ENCODE results near the gene USP34. TPM values are rescaled to one million over a fixed set of nuclear protein-coding genes. Genes with fewer than 3 reads are reported as not detected.
A peak's percentile ranks its signal among the peaks of the same experiment; 100 is the strongest.

The USP34 gene
- total RNA-seq, 6 experiments from 2014 or later: 33.3 to 57.1 (median 41.5) TPM

GRCh38 chr2:61268249-61268648, 202.6 kb downstream of the USP34 start:
- DNase-seq (no peak), ATAC-seq (no peak)
- intact Hi-C loops (cut with DNase I): no loop called here
- H3K27me3 ChIP-seq: no peaks in the 10 kb centered on the region
- H3K9me3 ChIP-seq: no peaks in the 10 kb centered on the region
- TF ChIP-seq CTCF (IDR thresholded peaks at IDR 0.05): no peak
- TF ChIP-seq POLR2A (IDR thresholded peaks at IDR 0.05): no peak
- H3K4me3 ChIP-seq: no peak overlapping the region
- 89% methylated on average over 4 of the region's 4 CpGs for WGBS (ENCODE audit: insufficient coverage, low coverage, low lambda C conversion rate, missing lambda C conversion rate)
- no peak overlapping the region for H3K27ac ChIP-seq
- peaks cover 0 to 13% (median 4%) of the 10 kb centered on the region in 4 donors for H3K4me1 ChIP-seq
- H3K36me3 ChIP-seq: peaks cover 0 to 19% (median 0%) of the 10 kb centered on the region in 4 donors

DNA sequence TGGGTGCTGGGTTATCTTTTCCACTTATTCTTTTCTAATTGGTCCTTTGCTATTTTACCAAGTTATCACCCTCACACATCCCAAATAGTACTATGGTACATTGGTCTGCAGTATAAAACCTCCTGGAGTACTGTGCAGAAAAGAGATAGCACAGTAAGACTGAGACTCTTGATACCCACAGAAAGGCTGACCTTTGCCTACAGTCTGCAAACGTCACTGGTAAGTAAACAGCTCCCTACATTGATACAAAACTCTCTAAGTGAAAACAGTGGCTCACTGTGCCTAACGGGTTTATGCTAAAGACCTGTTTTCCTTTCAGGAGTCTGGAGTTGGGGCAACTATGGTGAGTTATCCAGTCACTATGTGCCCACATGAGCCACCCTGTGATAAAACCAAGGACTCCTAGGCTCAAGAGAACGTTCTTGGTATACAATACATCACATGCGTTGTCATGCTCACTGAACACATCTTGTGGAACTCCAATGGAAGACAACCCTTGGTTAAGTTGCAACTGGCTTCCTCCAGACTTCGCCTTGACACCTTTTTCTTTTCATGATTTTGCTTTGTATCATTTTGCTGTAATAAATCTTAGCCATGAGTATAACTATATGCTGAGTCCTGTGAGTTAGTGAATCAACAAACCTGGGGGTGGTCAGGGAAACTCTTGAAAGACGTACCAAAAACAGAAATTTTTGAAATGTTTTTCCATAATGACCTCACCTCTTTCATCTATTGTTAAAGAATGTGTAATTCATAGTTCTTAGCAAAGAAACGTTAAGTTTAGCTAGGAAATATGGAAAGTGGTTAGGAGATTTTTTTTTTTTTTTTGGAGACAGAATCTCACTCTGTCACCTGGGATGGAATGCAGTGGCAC, 204.0 kb downstream of the USP34 start:
- intact Hi-C loops (cut with DNase I): no loop called here
- TF ChIP-seq POLR2A (IDR thresholded peaks at IDR 0.05) (no peak), CTCF (IDR thresholded peaks at IDR 0.05) (no peak)
- peak overlapping the region in 2 of 3 donors; percentile 69 to 71 for H3K27ac ChIP-seq
- H3K4me3 ChIP-seq: no peak overlapping the region
- H3K36me3 ChIP-seq: peaks cover 0 to 19% (median 0%) of the 10 kb centered on the region in 4 donors
- DNase-seq (no peak), ATAC-seq (peak; percentile 90 to 99 (median 98))
- peaks cover 0 to 13% (median 4%) of the 10 kb centered on the region in 4 donors for H3K4me1 ChIP-seq
- no peaks in the 10 kb centered on the region for H3K9me3 ChIP-seq
- 66% methylated on average over 6 of the region's 7 CpGs for WGBS (ENCODE audit: insufficient coverage, low coverage, low lambda C conversion rate, missing lambda C conversion rate)
- H3K27me3 ChIP-seq: no peaks in the 10 kb centered on the region

GRCh38 chr2:61263830-61264229, 207.1 kb downstream of the USP34 start:
- intact Hi-C loops (cut with DNase I): no loop called here
- Histone ChIP-seq H3K27ac (no peak overlapping the region), H3K27me3 (no peaks in the 10 kb centered on the region), H3K36me3 (peaks cover 0 to 27% (median 6%) of the 10 kb centered on the region in 4 donors), H3K9me3 (no peaks in the 10 kb centered on the region), H3K4me1 (peaks cover 0 to 13% (median 4%) of the 10 kb centered on the region in 4 donors), H3K4me3 (no peak overlapping the region)
- no peak for TF ChIP-seq CTCF (IDR thresholded peaks at IDR 0.05)
- TF ChIP-seq POLR2A (IDR thresholded peaks at IDR 0.05): no peak
- ATAC-seq: no peak
- no peak for DNase-seq
- 80% methylated on average over 2 of the region's 2 CpGs for WGBS (ENCODE audit: insufficient coverage, low coverage, low lambda C conversion rate, missing lambda C conversion rate)

GRCh38 chr2:61262699-61263098, 208.2 kb downstream of the USP34 start:
- H3K4me1 ChIP-seq: peaks cover 0 to 13% (median 4%) of the 10 kb centered on the region in 4 donors
- intact Hi-C loops (cut with DNase I): no loop called here
- no peaks in the 10 kb centered on the region for H3K27me3 ChIP-seq
- ATAC-seq (no peak), DNase-seq (no peak)
- H3K27ac ChIP-seq: no peak overlapping the region
- H3K9me3 ChIP-seq: no peaks in the 10 kb centered on the region
- TF ChIP-seq CTCF (IDR thresholded peaks at IDR 0.05) (no peak), POLR2A (IDR thresholded peaks at IDR 0.05) (no peak)
- 89% methylated on average over 5 of the region's 5 CpGs for WGBS (ENCODE audit: insufficient coverage, low coverage, low lambda C conversion rate, missing lambda C conversion rate)
- peaks cover 0 to 36% (median 10%) of the 10 kb centered on the region in 4 donors for H3K36me3 ChIP-seq
- no peak overlapping the region for H3K4me3 ChIP-seq
